8988T (cell line): Measurements from ENCODE around the gene ANXA9.

Experiments
- DNase-seq: peaks from one replicate; pipeline ENCODE4 v3.0.0; 2011

Gene ANXA9

DNA sequence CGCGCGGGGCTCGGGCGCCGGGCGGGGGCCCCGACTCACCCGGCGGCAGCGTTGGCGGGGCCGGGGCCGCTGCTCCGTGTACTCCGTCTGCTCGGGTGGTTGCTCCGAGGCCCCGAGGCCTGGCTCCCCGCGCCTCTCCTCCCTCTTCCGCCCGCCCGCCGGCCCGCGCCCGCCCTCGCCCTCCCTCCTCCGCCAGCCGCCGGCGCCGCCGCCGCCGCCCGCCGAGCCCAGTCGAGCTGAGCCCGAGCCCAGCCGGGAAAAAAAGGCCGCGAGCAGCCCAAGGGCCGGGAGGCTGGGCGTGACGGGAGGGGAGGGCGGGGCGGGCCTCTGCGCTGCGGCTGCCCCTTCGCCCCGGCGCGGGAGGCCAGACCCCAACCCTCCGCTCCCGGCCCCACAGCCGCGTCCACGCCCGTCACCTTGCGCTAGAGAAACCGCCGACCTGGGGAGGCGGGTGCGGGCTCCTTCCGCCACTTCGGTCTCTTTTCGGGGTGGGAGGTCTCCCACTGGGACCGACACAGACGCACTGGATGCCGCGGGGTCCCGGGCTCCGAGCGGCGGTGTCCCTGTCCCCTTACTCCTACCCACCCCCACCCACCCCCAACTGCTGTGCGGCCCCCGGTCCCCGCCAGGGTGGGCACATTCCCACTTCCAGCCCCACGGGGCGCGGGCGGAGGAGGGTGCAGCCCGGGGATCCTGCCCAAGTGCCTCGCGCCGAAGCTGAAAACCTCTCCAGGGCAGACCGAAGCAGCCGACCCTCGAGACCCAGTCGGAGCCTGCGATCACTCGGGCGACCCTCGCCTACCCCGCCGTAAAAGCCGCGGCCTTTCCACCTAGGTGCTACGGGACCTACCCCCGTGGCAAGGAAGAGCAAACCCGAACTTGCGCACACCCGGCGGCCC, 7.3 kb upstream of the ANXA9 start, which contains the start of gene CERS2:
TSS of gene CERS2 (minus strand) at position 256 of the 899 bp plus-strand sequence. CDS start 5,745 bp downstream, outside the sequence.
- DNase-seq = peak; percentile 82

DNA sequence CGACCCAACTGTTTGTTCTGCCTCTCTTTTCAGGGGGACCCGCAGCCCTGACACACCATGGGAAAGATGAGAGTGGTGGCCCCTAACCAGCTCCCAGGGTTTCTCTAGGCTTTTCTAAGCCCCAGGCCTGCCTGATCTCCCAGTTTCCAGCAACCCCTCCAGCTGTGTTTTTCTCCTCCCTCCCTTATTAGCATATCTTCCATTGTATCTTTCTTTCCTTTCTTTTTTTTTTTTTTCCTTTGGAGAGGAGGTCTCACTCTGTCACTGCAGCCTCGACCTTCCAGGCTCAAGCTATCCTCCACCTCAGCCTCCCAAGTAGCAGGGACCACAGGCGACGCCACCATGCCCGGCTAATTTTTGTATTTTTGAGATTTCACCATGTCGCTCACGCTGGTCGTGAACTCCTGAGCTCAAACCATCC, 5.7 kb upstream of the ANXA9 start:
- no peak for DNase-seq

DNA sequence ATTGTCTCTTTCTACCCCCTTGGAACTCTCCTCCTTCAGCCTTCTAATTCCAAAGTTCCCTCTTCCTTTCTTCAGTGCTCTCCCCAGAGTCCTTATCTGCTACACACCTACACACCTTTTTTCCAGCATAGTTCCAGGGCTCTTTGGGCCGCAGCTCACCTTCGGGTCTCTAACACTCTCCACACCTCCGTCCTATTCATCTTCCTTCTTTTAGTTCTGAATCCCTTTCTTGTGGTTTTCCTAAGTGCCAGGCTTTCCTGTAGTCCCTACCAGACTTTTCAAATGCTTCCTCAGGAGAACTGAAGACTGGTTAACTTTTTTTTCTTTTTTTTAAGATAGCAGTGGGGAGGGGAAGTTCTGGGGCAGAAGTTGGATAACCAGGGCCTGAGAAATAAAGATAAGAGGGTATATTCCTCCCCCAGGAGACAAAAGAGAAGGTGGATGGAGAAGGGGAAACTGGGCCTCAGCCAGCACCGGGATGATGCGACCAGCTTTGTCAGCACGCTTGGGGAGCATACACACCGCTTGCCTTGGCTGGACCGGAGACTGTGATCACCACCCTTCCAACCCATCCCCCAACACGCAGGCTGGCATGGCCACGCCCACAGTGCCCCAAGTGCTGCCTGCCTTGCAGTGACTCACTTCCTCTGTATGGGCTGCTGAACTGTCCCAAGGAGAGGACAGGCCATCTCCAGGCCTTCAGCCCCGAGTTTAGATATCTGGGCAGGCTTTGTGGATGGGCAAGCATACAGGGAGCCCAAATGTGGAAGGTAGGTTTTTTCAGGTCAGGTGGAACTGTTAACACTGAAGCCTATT, 5.0 kb upstream of the ANXA9 start:
- DNase-seq = peak; percentile 97

DNA sequence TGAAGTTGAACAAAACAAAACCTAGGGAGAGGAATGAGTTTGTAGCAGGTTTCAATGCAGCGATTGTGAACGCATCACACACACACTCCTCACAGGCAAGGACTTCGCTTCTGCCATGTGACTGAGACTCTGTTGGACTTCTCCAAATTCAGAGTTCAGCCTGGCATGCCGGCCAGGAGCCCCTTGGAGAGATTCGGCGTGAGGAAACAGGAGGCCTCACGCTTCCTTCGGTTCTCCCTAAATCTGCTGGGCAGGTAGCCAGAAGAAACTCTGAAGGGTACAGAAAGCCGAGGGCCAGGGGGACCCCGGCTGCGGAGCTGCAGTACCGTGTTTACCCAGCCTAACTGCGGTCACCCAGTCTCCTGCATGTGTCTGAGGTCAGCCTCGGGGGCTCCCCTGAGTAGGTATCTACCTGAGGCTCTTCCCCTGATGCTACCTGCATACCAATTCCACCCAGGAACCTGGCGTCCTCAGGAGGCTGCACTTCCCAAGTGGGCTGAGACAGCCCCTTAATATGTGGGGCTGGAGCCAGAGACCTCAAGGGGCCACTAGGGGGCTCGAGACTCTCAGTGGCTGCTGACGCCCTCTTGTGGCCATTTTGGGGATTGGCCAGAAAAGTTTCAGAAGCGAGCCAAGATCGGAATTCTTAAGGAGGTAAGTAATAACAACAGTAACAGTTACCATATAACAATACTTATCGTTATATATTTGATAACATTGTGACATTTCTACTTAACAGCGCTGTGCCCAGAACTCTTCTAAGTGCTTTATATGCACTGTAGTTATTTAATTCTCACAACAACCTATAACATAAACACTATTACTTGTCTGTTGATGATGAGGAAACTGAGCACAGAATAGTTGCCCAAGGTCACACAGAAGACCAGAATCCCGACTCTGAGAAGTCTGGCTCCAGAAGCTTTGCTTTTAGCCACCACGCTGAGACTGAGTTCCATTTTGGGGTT, 2.7 kb upstream of the ANXA9 start:
- peak; percentile 92 for DNase-seq

DNA sequence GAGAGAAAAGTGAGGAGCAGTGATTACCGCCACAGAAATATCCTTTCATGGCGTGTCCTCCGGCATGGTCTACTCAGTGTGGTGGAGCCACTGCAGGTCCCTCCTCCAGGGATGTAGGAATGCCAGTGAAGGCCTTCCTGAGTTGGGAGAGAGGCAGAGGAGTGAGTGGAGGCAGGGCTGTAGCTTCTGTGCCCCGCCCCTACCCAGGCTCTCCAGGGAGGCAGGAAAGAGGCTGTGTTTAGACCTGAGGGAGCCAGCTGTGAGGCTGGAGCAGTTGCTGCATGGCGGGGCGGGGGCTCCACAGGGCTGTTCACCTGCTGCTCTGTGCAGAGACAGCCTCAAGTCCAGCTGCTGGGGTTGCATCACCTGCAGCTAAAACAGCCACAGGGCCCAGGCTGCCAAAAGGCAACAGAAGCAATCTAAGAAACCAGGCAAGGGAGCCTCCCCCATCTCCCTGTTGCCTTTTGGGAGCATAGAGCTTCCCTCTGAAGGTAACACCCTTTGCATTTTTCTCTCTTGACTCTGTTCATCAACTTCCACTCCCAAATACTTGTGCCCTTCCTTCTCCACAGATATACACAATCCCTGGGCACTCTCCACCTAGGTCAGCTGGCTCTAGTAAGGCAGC, 801 bp upstream of the ANXA9 start:
- DNase-seq = peak; percentile 48

DNA sequence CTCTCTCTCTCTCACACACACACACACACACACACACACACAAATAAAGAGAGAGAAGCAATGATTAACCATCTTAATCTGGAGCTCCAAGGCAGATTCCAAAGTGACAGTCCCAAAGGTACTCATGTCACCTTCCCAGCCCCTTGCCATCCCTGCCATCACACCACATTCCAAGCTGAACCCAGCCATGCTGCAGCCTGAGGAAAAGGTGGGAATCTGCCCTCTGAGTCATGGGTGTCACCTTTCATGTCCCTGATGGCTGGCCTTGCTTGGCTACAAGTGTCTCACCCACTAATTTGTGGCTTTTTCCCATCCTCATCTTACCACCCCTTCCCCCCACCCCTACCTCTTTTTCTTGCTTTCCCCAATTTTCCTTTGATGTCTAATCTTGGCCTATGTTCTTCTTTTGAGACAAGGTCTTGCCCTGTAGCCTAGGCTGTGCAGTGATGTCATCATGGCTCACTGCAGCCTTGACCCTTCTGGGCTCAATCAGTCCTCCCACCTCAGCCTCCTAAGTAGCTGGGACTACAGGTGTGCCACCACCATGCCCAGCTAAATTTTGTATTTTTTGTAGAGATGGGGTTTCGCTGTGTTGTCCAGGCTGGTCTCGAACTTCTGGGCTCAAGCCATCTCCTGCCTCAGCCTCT, 3.2 kb downstream of the ANXA9 start:
- DNase-seq = no peak

DNA sequence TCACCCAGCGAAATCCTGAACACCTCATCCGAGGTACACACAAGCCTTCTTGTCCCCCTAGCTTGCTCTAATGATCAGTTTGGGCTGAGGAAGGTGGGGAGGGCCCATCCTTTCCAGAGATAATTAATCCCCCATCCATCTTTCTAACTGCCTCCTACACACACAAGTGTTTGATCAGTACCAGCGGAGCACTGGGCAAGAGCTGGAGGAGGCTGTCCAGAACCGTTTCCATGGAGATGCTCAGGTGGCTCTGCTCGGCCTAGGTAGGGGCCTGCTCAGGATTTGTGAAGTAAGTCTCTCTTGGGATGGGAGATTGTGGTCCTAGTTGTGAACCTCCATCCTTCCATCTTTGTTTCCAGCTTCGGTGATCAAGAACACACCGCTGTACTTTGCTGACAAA, 5.8 kb downstream of the ANXA9 start:
- DNase-seq = no peak

DNA sequence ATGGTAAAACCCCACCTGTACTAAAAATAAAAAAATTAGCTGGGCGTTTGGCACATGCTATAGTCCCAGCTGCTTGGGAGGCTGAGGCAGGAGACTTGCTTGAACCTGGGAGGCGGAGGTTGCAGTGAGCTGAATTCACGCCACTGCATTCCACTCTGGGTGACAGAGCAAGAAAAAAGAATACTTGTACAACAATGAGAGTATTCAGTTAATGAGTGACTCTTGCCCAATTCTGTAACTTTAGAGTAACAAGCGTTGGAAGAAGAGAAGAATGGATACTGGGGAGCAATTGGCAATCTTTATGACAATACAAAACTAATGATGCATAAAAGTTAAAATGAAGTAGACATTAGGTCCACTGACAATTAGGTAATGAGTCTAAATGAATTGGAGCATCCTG, 10.5 kb downstream of the ANXA9 start:
- DNase-seq = no peak

DNA sequence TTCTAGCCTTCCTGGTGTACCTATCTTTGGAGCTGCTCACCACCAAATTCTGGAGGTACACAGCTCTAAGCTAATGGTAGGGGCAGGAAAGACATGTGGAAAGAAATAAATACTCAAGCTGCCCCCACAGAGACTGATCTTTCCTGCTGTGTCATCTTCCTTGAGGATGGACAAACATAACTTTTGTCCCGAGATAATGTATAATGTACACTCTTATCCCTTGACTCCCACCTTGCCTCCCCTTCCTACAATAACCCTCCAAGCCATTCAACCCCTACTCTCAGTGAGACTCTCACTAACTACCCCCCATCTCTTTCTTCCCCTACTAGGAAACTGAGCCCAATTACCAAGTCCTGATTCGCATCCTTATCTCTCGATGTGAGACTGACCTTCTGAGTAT, 12.2 kb downstream of the ANXA9 start:
- DNase-seq = no peak

DNA sequence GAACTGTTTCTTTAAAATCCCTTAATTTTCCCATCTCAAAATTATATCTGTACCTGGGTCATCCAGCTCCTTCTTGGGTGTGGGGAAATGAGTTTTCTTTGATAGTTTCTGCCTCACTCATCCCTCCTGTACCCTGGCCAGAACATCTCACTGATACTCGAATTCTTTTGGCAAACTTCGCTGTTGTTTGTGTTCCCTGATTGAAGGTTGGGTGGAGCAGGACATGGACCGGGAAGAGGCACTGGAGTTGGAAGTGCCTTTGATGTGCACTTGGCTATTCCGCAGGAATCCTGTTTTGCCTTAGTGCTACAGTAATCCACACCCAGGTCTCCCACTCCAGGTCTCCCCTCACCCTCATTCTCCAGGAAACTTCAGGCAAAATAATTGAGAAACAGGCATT, 13.4 kb downstream of the ANXA9 start:
- DNase-seq = no peak

DNA sequence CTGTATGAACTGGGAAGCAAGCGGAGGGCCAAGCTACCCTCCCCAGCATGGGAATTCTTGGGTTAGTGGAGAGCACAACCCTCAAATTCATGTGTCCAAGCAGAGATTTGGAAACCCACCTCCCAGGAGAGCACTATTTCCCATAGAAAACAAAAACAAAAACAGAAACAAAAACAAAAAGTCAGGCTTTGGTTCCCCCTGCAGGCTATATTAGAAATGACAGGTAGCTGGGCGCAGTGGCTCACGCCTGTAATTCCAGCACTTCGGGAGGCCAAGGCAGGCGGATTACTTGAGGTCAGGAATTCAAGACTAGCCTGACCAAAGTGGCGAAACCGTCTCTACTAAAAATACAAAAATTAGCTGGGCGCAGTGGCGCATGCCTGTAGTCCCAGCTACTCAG, 13.8 kb downstream of the ANXA9 start:
- no peak for DNase-seq

DNA sequence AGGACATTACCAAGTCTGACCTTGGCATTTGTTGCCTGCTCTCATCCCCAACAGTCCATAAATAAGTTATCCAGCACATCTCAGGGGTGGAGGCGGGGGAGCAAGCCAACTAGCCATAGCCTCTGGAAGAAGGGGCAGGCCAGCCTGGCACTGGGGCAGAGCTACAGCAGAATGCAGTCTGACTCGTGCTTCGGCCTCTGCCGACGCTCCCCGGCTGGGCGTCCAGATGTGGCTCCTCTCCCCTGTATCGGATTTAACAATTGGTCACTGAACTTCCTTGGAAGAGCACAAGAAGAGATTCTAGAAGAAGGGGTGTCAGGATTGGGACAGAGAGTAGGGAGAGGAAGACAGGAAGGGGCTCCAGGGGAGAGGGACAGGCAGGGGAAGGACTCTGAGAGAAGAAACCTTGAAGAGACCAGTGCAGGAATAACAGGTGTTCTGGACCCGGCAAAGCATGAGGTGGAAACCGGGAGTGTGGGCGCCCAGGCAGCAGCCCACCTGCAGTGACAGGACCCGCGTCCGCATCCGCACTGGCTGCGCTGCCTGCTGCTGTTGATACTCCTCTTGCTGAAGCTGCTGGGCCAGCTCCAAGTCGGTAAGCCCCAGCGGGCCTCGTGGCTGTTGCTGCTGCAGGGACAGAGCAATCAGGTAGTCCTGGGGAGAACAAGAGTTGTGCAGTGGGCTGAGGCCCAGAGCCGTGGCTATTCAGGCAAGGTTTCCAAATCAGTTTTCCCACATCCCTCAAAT, 15.2 kb downstream of the ANXA9 start:
- DNase-seq = no peak

DNA sequence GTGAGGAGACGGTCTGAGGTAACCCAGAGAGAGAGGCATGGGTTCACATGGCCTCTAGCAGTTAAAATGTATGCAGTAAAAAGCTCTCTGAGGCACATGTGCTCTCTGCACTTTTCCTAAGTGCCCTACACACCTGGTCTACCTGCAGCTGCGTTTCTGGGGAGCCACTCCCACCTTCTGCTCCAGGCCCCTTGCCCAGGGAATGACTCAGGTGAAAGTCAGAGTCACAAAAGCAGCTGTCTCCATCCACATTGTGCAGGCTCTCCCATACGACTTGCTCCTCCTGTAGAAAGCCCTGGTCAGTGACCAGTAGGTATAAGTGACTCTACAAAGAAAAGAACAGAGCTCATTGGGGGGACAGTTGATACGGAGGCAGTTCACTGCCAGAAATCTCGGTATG, 15.9 kb downstream of the ANXA9 start:
- no peak for DNase-seq

DNA sequence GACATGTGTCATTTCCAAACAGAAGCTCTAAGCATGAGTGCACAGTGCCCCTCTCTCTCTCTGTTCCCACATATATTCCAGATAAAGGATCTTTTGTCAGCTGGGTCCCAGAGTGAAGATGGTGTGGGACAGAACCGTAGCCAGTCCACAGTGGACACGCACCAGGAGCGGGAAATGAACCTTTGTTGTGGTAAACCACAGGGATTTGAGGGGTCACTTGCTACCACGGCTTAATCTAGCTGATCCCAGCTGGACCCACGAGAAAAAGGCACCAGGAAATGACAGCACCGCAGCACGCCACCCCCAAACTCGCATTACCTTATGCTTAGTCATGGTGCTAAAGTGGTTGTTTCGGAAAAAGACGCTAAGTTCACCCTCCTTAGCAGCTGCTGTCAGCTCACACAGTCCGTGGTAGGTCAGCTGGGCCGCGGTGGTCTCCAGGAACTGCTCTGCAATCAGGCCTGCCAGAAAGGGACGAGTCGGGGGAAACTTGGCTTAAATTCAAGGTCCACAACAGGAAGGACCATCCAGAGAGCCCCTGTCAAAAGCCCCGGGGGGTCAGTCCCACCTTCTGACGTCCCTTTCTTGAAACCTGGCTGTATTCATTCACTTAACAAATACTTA, 17.1 kb downstream of the ANXA9 start:
- no peak for DNase-seq

DNA sequence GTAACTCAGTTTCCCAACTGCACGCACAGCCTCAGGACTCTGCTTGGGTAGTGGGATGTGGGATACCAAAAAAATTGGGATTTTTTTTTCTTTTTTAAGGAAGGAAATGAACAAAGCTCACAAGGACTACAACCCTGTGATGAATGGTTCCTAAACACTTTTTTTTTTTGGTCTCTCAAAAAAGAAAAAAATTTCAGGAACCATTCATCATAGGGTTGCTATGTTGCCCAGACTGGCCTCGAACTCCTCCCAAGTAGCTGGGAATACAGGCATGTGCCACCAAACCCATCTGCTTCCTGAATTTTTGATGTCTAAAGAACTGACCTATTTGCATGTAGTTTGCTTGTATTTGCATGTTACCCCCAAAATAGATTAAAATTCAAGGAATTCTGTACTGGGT, 17.8 kb downstream of the ANXA9 start:
- DNase-seq = no peak

DNA sequence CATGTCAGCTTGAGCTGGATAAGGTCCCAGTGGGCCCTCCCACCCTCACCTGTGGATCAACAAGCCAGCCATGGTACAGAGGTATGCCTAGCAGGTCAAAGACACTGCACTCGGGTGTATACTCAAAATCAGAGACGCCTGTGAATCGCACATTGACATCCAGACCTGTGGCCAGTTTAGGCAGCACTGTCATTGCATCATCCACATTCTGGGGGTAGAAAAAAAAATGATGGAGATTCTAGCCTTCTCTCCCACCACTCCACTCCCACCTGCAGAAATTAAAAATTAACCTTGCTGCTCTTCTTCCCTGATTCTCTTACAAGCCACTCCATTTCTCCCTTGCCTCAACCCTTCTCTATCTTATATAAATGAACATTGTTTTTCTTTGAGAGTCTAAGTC, 18.3 kb downstream of the ANXA9 start:
- DNase-seq = no peak

DNA sequence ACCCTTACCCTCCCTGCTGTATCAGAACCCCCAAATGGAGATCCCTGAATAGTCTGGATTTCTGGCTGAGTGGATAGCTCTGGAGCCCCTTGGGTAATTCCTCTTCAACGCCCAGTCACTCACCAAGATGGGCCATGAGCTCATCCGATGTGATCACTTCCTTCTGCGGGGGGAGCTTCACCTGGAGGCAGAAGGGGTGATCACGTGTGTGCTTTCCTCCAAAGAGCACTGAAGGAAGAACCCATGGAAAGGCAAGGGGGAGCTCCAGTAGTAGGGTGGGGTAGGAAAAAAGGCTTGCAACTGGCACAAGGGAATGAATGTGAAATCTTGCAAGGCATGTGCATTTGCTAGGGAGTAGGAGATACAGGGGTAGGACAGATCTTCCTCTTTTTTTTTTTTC, 19.5 kb downstream of the ANXA9 start:
- no peak for DNase-seq

DNA sequence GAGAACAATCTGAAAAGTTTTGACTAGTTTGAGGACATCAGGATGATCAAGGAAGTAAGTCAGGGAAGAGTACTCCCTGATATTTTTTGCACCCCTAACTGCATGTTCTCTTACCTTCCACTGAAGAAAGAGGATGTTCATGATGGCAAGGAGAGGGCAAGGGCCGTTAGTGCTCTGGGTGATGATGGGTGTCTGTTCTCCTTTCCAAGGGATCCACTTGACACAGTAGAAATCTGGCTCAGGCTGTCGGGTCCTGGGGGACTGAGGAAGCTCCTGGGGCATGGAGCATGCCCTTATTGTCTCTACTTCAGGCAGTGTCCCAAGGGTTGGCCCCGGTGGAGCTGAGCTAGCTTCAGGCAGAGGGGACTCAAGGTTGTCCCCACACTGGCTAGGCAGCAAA, 20.0 kb downstream of the ANXA9 start:
- no peak for DNase-seq

DNA sequence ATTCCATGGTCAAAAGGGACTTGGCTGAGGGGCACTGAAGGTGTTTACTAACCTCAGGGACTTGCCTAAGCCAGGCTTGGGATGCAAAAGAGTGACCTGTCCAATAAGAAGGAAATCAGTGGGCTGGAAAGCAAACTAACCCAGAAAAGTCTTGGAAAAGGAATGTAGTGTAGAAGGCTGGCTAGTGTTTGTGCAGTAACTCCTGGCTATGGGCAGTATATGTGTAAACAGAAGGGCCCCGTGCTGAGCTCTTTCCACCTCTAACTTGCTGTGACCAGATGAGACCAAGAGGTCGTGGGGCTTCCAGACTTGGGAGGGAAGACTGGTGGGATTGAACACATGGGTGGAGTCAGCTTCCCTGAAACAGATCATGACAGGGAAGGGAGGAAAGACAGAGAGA, 20.5 kb downstream of the ANXA9 start:
- DNase-seq = no peak

DNA sequence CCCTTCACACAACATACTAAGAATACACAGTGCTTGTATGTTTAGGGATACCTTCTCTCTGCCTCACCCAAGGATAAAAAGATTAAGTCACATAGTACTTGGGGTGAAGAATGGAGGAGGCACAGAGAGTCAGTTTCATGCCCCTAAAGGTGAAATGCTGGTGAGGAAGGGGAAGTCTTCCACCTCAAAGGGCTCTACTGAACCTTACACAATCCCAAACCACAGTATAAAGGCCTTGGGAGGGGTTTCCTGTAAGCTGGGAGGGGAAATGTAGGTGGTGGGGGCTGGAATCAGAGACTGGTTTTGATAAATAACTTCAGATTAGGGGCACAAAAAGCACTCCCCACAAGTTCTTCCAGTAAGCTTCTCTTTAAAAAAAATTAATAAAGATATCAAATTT, 21.1 kb downstream of the ANXA9 start:
- DNase-seq = no peak
